Left kidney (tissue), 2 donors: ENCODE results near the gene IL11. TPM values are rescaled to one million over a fixed set of nuclear protein-coding genes. Genes with fewer than 3 reads are reported as not detected.
"Not testable (repeated sequence)": the region's sequence is repeated elsewhere in the genome, so short reads cannot be mapped to it uniquely, and the experiment has no call there.

Experiments used
- DNase-seq: peaks from one replicate; pipeline ENCODE4 v3.0.0-alpha.2; 2013
- polyA plus RNA-seq: library from polyadenylated mRNA; unstranded; fragments of 120-200 nt; gene quantifications from one replicate; pipeline ENCODE4 v1.2.1, GENCODE V29; 2013; ENCODE audit not compliant: insufficient read length

The IL11 gene
- polyA plus RNA-seq, 1 donor, result 1.4 TPM

DNA sequence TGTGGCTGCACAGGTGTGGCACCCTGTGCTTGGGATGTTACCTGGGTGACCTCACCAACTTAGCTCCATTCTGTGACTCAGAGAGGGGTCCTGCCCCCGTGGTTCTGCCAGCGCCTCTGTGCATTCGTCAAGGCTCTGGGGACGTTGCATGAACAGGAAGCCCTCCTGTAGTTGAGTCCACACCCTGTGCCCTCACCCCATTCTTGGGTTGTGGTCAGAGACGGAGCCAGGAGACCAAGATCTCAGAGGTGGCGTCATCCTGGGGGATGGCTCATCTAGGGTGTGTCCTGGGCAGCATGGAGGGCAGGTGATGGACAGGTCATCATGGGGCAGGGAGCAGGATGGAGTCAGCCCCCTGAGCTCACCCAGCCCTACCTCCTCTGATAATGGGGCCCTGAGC lies 18.2 kb downstream of the IL11 start:
- DNase-seq, result no peak

GRCh38 chr19:55350620-55351315 lies 19.5 kb downstream of the IL11 start:
- no peak for DNase-seq

GRCh38 chr19:55348317-55349034 lies 21.8 kb downstream of the IL11 start:
- peak; percentile 55 for DNase-seq

DNA sequence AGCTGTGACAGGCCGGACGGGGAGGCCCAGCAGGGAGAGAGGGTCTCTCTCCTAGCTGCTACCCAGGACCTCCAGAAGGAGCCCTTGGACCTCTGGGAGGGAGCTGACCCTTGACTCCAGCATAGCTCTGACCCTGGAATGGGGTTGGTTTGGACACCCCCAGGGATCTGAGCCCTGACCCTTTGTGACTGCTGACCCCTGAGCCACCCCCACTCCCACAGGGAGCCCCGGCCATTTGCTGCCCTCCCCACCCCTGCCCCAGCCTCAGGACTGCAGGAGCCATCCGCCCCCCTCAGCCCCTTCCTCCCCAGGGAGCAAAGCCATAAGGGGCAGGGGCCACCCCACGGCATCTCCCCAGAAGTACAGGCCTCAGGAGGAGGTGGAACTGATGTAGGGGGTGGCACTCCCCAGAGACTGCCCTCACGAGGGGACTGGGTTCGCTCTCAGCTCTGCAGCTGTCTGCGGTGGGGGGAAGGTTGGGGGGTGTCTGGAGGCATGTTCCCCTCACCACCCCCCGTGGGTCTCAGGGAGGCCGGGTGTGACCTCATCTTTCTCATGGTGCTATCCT lies 22.7 kb downstream of the IL11 start:
- DNase-seq, result no peak

DNA sequence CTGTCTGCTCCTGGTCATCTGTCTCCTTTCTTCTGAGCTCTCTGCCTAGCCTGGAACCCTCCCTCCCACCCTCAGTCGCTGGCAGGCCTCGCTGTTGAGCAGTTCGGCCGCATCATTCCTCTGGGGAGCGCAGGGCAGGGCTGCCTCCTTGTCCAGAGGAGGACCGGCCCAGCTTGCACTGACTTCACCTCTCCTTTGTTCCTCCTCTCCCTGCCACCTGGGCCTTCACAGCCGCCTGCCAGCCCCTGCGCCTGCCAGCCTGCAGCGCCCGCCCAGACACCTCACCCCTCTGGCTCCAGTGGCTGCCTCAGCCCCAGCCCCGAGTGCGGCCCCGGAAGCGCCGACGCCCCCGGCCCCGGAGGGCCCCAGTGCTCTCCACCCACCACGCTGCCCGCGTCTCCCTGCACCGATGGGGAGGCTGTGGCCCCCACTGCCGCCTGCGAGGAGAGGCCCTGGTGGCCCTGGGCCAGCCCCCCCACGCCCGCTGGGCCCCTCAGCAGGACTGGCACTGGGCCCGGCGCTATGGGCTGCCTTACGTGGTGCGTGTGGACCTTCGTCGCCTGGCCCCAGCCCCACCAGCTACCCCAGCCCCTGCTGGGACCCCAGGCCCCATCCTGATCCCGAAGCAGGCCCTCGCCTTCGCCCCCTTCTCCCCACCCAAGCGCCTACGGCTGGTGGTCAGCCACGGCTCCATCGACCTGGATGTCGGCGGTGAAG lies 23.4 kb downstream of the IL11 start:
- no peak for DNase-seq

DNA sequence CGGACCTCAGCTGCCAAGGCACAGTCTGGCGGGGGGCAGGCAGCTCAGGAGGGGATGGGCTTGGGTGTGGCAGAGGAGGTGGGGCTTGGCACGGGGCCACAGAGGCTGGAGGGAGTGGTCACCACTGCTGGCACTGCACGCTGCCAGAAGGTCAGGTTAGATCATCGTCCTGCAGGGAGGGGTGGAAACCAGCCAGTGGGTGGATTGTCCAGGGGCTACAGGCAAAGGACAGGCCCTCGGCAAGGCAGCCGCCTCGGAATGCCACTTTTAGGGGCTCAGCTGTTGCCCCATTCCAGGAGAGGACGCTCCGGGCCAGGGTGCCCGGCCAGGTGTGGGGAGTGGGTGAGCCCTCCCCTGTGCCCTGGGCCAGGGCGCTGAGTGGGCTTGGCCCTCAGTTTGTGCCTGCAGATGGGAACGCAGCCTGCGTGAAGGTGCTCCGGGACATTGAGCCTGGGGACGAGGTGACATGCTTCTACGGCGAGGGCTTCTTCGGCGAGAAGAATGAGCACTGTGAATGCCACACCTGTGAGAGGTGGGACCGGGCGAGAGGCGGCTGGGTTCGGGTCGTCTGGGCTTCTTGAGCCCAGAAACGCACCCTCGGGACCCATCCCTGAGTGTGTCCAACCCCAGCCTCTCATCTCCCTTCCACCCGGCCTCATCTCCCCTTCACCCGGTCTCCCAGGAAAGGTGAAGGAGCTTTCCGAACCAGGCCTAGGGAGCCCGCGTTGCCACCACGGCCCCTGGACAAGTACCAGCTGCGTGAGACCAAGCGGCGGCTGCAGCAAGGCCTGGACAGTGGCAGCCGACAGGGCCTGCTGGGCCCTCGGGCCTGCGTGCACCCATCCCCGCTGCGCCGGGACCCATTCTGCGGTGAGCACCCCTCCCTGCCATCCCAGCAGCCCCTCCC lies 24.2 kb downstream of the IL11 start:
- DNase-seq, result no peak

GRCh38 chr19:55345101-55345817 lies 25.0 kb downstream of the IL11 start:
- DNase-seq, result no peak

GRCh38 chr19:55344444-55344843 lies 25.8 kb downstream of the IL11 start:
- no peak for DNase-seq

DNA sequence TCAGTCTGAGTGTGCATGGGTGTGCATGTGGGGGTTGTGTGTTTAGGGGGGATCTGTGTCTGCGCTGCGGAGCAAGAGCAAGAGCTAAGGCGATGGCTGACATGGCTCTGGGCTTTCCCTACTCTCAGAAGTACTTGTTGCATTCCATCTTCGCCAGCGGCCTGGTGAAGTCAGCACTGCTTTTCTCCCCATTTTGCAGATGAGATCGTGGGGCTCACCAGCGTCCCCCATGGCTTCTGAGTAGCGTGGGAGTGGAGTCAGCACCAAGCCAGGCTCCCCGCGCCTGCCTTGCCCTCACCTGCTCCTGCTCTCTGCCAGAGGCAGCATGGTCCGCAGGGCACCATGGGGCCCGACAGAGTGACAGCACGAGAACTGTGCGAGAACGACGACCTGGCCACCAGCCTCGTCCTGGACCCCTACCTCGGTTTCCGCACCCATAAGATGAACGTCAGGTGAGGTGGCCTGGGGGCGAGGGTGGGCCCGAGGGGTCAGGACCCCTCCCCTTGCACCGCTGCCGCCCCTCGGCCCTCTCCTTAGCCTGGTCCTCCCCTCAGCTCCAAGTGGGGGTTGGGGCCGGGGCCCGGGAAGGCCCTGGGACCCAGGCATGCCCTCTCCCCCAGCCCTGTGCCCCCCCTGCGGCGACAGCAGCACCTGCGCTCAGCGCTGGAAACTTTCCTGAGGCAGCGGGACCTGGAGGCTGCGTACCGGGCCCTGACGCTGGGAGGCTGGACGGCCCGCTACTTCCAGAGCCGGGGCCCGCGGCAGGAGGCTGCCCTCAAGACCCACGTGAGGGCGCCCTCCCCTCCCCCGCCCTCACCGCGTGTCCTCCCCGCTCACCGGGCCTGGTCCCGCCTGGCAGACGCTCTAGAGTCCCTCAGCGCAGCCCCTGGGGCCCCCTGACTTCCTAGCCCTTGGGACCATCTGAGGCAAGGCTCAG lies 28.4 kb downstream of the IL11 start:
- DNase-seq, result no peak

DNA sequence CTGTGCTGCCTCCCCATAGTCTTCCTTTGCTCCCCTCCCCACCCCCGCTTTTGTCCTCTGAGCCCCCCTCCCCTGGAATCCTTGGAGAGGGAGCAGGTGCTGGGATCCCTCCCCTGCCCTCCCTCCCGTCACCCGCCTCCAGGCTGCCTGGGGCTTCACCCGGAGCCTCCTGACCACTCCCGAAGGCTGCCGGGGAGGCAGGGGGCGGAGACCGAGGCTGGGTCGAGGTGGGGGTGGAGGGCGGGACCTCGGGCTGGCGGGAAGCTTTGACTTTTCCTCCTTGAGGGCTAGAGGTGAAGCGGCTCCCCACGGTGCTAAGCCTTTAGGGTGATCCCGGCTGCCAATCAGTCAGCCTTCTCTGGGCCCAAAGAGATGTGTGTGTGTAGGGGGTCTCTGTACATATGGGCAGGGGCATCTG lies 29.1 kb downstream of the IL11 start:
- DNase-seq, result peak; percentile 74

DNA sequence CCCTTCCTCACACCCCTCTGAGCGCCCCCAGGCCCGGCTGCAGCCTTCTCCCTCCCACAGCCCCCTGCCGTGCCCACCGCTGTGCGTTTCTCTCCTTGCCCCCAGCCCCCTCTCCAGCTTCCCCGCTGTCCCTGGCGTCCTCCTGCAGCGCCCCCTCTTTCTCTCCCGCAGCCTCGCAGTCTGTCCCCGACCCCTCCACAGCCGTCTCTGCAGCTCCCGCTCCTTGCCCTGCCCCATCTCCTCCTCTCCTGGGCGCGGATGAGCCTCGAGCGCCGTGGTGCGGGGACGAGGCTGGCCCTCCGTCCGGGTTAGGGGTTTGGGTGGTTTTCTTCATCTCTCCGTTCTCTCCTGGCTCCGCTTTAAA lies 29.5 kb downstream of the IL11 start:
- DNase-seq, result no peak

GRCh38 chr19:55339889-55340783 lies 30.1 kb downstream of the IL11 start:
- DNase-seq, result no peak

GRCh38 chr19:55339105-55339888 lies 31.0 kb downstream of the IL11 start, which contains the start of gene KMT5C:
KMT5C (plus strand) TSS chr19:55339876; CDS start chr19:55341937, 2,061 bp downstream.
- DNase-seq, result peak; percentile 100

- DNase-seq, result no peak
Observed at GRCh38 chr19:55336101-55336500, 34.2 kb downstream of the IL11 start.

- no peak for DNase-seq
Observed at GRCh38 chr19:55333870-55334269, 36.4 kb downstream of the IL11 start.

- not testable (repeated sequence) for DNase-seq
Observed at GRCh38 chr19:55329791-55330190, 40.5 kb downstream of the IL11 start.

GRCh38 chr19:55328774-55329318 lies 41.4 kb downstream of the IL11 start:
- not testable (repeated sequence) for DNase-seq

GRCh38 chr19:55325172-55325571 lies 45.1 kb downstream of the IL11 start, which contains the start of gene TMEM150B:
TMEM150B (minus strand) TSS chr19:55325341; CDS start chr19:55321036, 4,305 bp downstream.
- DNase-seq, result no peak
